Stimulated activated CD4-positive, alpha-beta T cell treated with anti-CD3 and anti-CD28 coated beads, Interleukin-1b, Interleukin-23, amount 100 ng/mL, for 4 hours (primary cell): ENCODE results near the gene RPL38.

Source experiments
- DNase-seq, 2 donors: peaks; one replicate each; pipeline ENCODE4 v3.0.0-alpha.2; 2020; ENCODE audit warnings: low read depth in 2 of 2

The RPL38 gene

GRCh38 chr17:74211141-74211911 is 7.8 kb downstream of the RPL38 start:
- DNase-seq: no peak

GRCh38 chr17:74211912-74212208 is 8.4 kb downstream of the RPL38 start:
- no peak for DNase-seq

- DNase-seq: no peak
These were observed 8.9 kb downstream of the RPL38 start for GRCh38 chr17:74212209-74212912.

- DNase-seq: peak; percentile 56 to 65
These were observed 9.7 kb downstream of the RPL38 start, which contains the start of gene TTYH2 for GRCh38 chr17:74212913-74213791. TTYH2 (plus strand) TSS chr17:74213571; CDS start chr17:74213588, 17 bp downstream.

- no peak for DNase-seq
These were observed 10.4 kb downstream of the RPL38 start for GRCh38 chr17:74213861-74214391.

- DNase-seq: no peak
These were observed 11.2 kb downstream of the RPL38 start for GRCh38 chr17:74214484-74215341.

GRCh38 chr17:74215342-74215727 is 11.9 kb downstream of the RPL38 start:
- DNase-seq: no peak

- DNase-seq: no peak
These were observed 13.0 kb downstream of the RPL38 start for GRCh38 chr17:74216505-74216904.

- DNase-seq: no peak
These were observed 13.7 kb downstream of the RPL38 start for GRCh38 chr17:74217037-74217730.

GRCh38 chr17:74217888-74218287 is 14.4 kb downstream of the RPL38 start:
- no peak for DNase-seq

- DNase-seq: no peak
These were observed 15.0 kb downstream of the RPL38 start for GRCh38 chr17:74218436-74218835.

- no peak for DNase-seq
These were observed 16.2 kb downstream of the RPL38 start for GRCh38 chr17:74219576-74220133.

- DNase-seq: no peak
These were observed 16.7 kb downstream of the RPL38 start for GRCh38 chr17:74220219-74220618.

- no peak for DNase-seq
These were observed 17.7 kb downstream of the RPL38 start for GRCh38 chr17:74220946-74221818.

GRCh38 chr17:74222399-74222798 is 18.9 kb downstream of the RPL38 start:
- DNase-seq: no peak

- no peak for DNase-seq
These were observed 20.4 kb downstream of the RPL38 start for GRCh38 chr17:74223901-74224300.

- DNase-seq: no peak
These were observed 21.7 kb downstream of the RPL38 start for GRCh38 chr17:74224959-74225725.

GRCh38 chr17:74226252-74226651 is 22.8 kb downstream of the RPL38 start:
- DNase-seq: no peak
